Measurements from ENCODE around the gene ATXN1. TPM values are rescaled to one million over a fixed set of nuclear protein-coding genes. Genes with fewer than 3 reads are reported as not detected.

The ATXN1 gene
- total and polyA plus RNA-seq, 2 of the 13 experiments (the other 11 are each of a cell fraction or from before 2014, with no cell fraction given) = 20.7 to 39.5 TPM

DNA sequence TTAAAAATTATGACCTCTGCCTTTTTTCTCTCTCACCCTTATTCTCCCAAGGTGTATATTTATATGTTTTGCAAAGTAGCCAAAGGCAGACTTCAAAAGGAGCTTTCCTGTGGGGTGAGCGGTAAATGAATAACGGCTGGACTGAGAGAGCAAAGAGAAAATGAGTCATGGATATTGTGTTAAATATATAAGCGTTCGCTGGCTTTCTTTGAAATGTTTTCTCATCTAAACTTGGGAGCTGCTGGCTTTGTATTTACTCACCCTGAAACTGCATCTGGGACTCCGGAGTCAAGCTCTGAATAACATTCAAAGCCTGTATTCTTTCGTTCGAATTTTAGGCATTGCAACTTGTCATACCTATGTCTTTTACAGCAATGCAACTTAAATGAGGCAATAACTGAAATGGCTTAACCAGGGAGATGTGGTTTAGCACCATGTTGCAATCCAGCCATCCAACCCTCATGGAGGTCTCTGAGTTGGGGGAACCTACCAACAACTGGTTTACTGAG lies 32.0 kb downstream of the ATXN1 start (continued):
- no peak for TF ChIP-seq CBFB (CRISPR knock-in tag; IDR thresholded peaks at IDR 0.05)
- TF ChIP-seq GZF1 (CRISPR knock-in tag; IDR thresholded peaks at IDR 0.05) = 0 out of 2 replicates have a peak, but pooled peaks have one; percentile 28
- TF ChIP-seq ZMYM4 (CRISPR knock-in tag; IDR thresholded peaks at IDR 0.05) = peak; percentile 35; the same call in 1 of the 2 replicates
- TF ChIP-seq HDAC2 (CRISPR knock-in tag; IDR thresholded peaks at IDR 0.05) = peak; percentile 30; the same call in 1 of the 2 replicates
- TF ChIP-seq HMG20A (CRISPR knock-in tag; IDR thresholded peaks at IDR 0.05; ENCODE audit: borderline replicate concordance) = peak; percentile 84
- peak; percentile 75 for TF ChIP-seq MEF2D (CRISPR knock-in tag; IDR thresholded peaks at IDR 0.05)
- TF ChIP-seq, protein P1, sequence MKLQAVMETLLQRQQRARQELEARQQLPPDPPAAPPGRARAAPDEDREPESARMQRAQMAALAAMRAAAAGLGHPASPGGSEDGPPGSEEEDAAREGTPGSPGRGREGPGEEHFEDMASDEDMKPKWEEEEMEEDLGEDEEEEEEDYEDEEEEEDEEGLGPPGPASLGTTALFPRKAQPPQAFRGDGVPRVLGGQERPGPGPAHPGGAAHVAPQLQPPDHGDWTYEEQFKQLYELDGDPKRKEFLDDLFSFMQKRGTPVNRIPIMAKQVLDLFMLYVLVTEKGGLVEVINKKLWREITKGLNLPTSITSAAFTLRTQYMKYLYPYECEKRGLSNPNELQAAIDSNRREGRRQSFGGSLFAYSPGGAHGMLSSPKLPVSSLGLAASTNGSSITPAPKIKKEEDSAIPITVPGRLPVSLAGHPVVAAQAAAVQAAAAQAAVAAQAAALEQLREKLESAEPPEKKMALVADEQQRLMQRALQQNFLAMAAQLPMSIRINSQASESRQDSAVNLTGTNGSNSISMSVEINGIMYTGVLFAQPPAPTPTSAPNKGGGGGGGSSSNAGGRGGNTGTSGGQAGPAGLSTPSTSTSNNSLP (IDR thresholded peaks at IDR 0.05; ENCODE audit: low read depth, low read length) = peak; percentile 62; the same call in 1 of the 2 replicates
- no peak for TF ChIP-seq ZNF883 (CRISPR knock-in tag; IDR thresholded peaks at IDR 0.05; ENCODE audit: not compliant biosample characterization)
- peak; percentile 17; the same call in 1 of the 2 replicates for TF ChIP-seq ZNF792 (CRISPR knock-in tag; IDR thresholded peaks at IDR 0.05)
- TF ChIP-seq FOXP1 (IDR thresholded peaks at IDR 0.05) = no peak
- peak; percentile 83 for TF ChIP-seq FOXP1 (CRISPR knock-in tag; IDR thresholded peaks at IDR 0.05)
- no peak for TF ChIP-seq ZNF260 (CRISPR knock-in tag; IDR thresholded peaks at IDR 0.05; ENCODE audit: borderline replicate concordance, low read depth)
- TF ChIP-seq ATF7-NPFF (CRISPR knock-in tag; IDR thresholded peaks at IDR 0.05; ENCODE audit: low read depth) = no peak
- peak; percentile 53 for TF ChIP-seq NR2F2 (IDR thresholded peaks at IDR 0.05; ENCODE audit: borderline replicate concordance, low read depth)
- TF ChIP-seq, protein P2, sequence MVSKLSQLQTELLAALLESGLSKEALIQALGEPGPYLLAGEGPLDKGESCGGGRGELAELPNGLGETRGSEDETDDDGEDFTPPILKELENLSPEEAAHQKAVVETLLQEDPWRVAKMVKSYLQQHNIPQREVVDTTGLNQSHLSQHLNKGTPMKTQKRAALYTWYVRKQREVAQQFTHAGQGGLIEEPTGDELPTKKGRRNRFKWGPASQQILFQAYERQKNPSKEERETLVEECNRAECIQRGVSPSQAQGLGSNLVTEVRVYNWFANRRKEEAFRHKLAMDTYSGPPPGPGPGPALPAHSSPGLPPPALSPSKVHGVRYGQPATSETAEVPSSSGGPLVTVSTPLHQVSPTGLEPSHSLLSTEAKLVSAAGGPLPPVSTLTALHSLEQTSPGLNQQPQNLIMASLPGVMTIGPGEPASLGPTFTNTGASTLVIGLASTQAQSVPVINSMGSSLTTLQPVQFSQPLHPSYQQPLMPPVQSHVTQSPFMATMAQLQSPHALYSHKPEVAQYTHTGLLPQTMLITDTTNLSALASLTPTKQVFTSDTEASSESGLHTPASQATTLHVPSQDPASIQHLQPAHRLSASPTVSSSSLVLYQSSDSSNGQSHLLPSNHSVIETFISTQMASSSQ (IDR thresholded peaks at IDR 0.05; ENCODE audit: low read depth) = peak; percentile 79
- TF ChIP-seq, protein P2 (CRISPR knock-in tag; IDR thresholded peaks at IDR 0.05; ENCODE audit: borderline replicate concordance) = peak; percentile 85; the same call in 1 of the 2 replicates
- TF ChIP-seq ZNF816 (CRISPR knock-in tag; IDR thresholded peaks at IDR 0.05; ENCODE audit: borderline replicate concordance) = peak; percentile 73; the same call in 1 of the 2 replicates
- TF ChIP-seq ZNF644 (CRISPR knock-in tag; IDR thresholded peaks at IDR 0.05; ENCODE audit: low read depth) = peak; percentile 98
- TF ChIP-seq FOXA1 (IDR thresholded peaks at IDR 0.05) = no peak
- TF ChIP-seq FOXA1 (CRISPR knock-in tag; IDR thresholded peaks at IDR 0.05) = peak; percentile 62
- TF ChIP-seq, protein P3, sequence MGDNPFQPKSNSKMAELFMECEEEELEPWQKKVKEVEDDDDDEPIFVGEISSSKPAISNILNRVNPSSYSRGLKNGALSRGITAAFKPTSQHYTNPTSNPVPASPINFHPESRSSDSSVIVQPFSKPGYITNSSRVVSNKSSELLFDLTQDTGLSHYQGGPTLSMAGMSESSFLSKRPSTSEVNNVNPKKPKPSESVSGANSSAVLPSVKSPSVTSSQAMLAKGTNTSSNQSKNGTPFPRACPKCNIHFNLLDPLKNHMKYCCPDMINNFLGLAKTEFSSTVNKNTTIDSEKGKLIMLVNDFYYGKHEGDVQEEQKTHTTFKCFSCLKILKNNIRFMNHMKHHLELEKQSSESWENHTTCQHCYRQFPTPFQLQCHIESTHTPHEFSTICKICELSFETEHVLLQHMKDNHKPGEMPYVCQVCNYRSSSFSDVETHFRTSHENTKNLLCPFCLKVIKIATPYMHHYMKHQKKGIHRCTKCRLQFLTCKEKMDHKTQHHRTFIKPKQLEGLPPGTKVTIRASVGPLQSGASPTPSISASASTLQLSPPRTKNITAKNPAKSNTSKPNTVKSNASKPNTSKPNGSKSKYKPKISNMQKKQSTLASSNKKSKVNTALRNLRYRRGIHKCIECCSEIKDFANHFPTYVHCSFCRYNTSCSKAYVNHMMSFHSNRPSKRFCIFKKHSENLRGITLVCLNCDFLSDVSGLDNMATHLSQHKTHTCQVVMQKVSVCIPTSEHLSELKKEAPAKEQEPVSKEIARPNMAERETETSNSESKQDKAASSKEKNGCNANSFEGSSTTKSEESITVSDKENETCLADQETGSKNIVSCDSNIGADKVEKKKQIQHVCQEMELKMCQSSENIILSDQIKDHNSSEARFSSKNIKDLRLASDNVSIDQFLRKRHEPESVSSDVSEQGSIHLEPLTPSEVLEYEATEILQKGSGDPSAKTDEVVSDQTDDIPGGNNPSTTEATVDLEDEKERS (CRISPR knock-in tag; IDR thresholded peaks at IDR 0.05) = peak; percentile 83
- TF ChIP-seq CAMTA2 (CRISPR knock-in tag; IDR thresholded peaks at IDR 0.05; ENCODE audit: borderline replicate concordance) = no peak
- no peak; the same call in 1 of the 2 replicates for TF ChIP-seq DNMT3B (CRISPR knock-in tag; conservative IDR thresholded peaks at IDR 0.05)
